Body of pancreas (tissue), 4 donors: ENCODE data around the gene PPP2R5A.
"Not testable (repeated sequence)": the region's sequence is repeated elsewhere in the genome, so short reads cannot be mapped to it uniquely, and the experiment has no call there.

Experiments used
- CTCF ChIP-seq, 7 experiments: fragments of 450-650 bp in 4 of 7; fragments of 200-600 bp in 3 of 7; sonication (generic) in 3 of 7; IDR thresholded peaks; one replicate each; pipeline ENCODE4 v1.5.1; 2016 to 2019; ENCODE audit warnings: antibody characterized with exemption in 7 of 7
- POLR2A ChIP-seq, 3 donors: fragments of 450-650 bp; IDR thresholded peaks; one replicate each; pipeline ENCODE4 v1.6.1; 2016; ENCODE audit warnings: antibody characterized with exemption in 3 of 3, mild to moderate bottlenecking in 2 of 3

- TF ChIP-seq CTCF, POLR2A (IDR thresholded peaks at IDR 0.05): not testable (repeated sequence)
Observed at GRCh38 chr1:212305984-212306452, 20.8 kb downstream of the PPP2R5A start.
